Ovary (tissue), 3 donors: ENCODE results near the gene FEM1C.

Source experiments
- CTCF ChIP-seq, 3 donors: fragments of 450-650 bp in 2 of 3; fragments of 200-600 bp in 1 of 3; IDR thresholded peaks; one replicate each; pipeline versions ENCODE4 v1.5.1 to v1.8.0; 2016 to 2022; ENCODE audit warnings: antibody characterized with exemption in 3 of 3, mild to moderate bottlenecking in 1 of 3
- EP300 ChIP-seq: sonication (generic); formaldehyde crosslinking; IDR thresholded peaks from one replicate; pipeline ENCODE4 v1.6.1; 2017; ENCODE audit warnings: antibody characterized with exemption
- donor health status: DM: no; HTN: no; CAD: no.

GRCh38 chr5:115532517-115532916, 12.1 kb downstream of the FEM1C start:
- TF ChIP-seq CTCF (IDR thresholded peaks at IDR 0.05) (no peak), EP300 (no peak)
